PC-3 (cell line): Measurements from ENCODE around the gene CDRT4. TPM values are rescaled to one million over a fixed set of nuclear protein-coding genes. Genes with fewer than 3 reads are reported as not detected.

ENCODE experiments used
- ATAC-seq: fragments of 200-7000 bp; cut with Tn5 transposase; 2 replicates; pipeline ENCODE4 v1.9.1; 2020; ENCODE audit warnings: mild to moderate bottlenecking, moderate library complexity
- BruUV-seq: library from RNA; stranded (reverse); fragments of 400-500 nt; replicated peaks from 2 replicates; lab custom pipeline; 2021; lab: Mats Ljungman, UMichigan
- CTCF ChIA-PET: fragments of 300-600 bp; sonication (Branson Sonifier 250); formaldehyde crosslinking; loops from one replicate; lab custom pipeline; 2022; ENCODE audit warnings: antibody characterized with exemption; lab: Charles Lee
- POLR2A ChIA-PET: fragments of 300-600 bp; sonication (Branson Sonifier 250); formaldehyde crosslinking; loops from one replicate; lab custom pipeline; 2022; ENCODE audit warnings: antibody characterized with exemption; ENCODE audit not compliant: unreplicated experiment; lab: Charles Lee
- DNase-seq: peaks from one replicate; pipeline ENCODE4 v3.0.0-alpha.2; 2015
- H2AFZ ChIP-seq: fragments of 300-600 bp; sonication (generic); 2 replicates; pipeline ENCODE4 v1.6.0; 2016; ENCODE audit warnings: antibody characterized with exemption, low read length
- H3F3A ChIP-seq: fragments of 300-600 bp; sonication (generic); one replicate; pipeline ENCODE4 v1.6.0; 2017; ENCODE audit warnings: antibody characterized with exemption, low read length, control low read depth, mild to moderate bottlenecking; ENCODE audit not compliant: unreplicated experiment
- H3K27ac ChIP-seq: fragments of 300-600 bp; sonication (generic); 2 replicates; pipeline ENCODE4 v1.5.1; 2016; ENCODE audit warnings: mild to moderate bottlenecking, low read length
- H3K27me3 ChIP-seq: fragments of 300-600 bp; sonication (generic); 2 replicates; pipeline ENCODE4 v1.6.1; 2016; ENCODE audit warnings: low read length, mixed read lengths
- H3K36me3 ChIP-seq: fragments of 300-600 bp; sonication (generic); 2 replicates; pipeline ENCODE4 v1.6.1; 2016; ENCODE audit warnings: low read depth, mixed run types, low read length, mixed read lengths
- H3K4me1 ChIP-seq: fragments of 300-600 bp; sonication (generic); 2 replicates; pipeline ENCODE4 v1.5.1; 2016; ENCODE audit warnings: low read length; ENCODE audit not compliant: insufficient read depth
- H3K4me2 ChIP-seq: fragments of 300-600 bp; sonication (generic); 2 replicates; pipeline ENCODE4 v1.6.0; 2016; ENCODE audit warnings: low read length
- H3K4me3 ChIP-seq: fragments of 300-600 bp; sonication (generic); 2 replicates; pipeline ENCODE4 v1.5.1; 2016; ENCODE audit warnings: mild to moderate bottlenecking, low read length, mixed read lengths
- H3K79me2 ChIP-seq: fragments of 300-600 bp; sonication (generic); 2 replicates; pipeline ENCODE4 v1.6.1; 2017; ENCODE audit warnings: low read length, mixed read lengths
- H3K9ac ChIP-seq: fragments of 300-600 bp; sonication (generic); 2 replicates; pipeline ENCODE4 v1.6.0; 2016; ENCODE audit warnings: mild to moderate bottlenecking, low read length
- H3K9me2 ChIP-seq: fragments of 300-600 bp; sonication (generic); replicated peaks from 2 replicates; pipeline ENCODE4 v1.6.1; 2016; ENCODE audit warnings: mixed run types, low read length, mixed read lengths
- H3K9me3 ChIP-seq: fragments of 300-600 bp; sonication (generic); 2 replicates; pipeline ENCODE4 v1.6.1; 2016; ENCODE audit warnings: low read length, mixed read lengths
- H4K20me1 ChIP-seq: fragments of 300-600 bp; sonication (generic); 2 replicates; pipeline ENCODE4 v1.6.1; 2016; ENCODE audit warnings: low read length, mixed read lengths
- CTCF ChIP-seq: fragments of 300-600 bp; sonication (generic); conservative IDR thresholded peaks from 2 replicates; pipeline ENCODE4 v1.5.1; 2017; ENCODE audit warnings: antibody characterized with exemption, low read depth, mild to moderate bottlenecking, low read length
- EZH2 ChIP-seq: fragments of 300-600 bp; sonication (generic); IDR thresholded peaks from one replicate; pipeline ENCODE4 v1.6.1; 2017; ENCODE audit warnings: antibody characterized with exemption, mild to moderate bottlenecking, low read length; ENCODE audit not compliant: unreplicated experiment
- EZH2phosphoT487 ChIP-seq: fragments of 300-600 bp; sonication (generic); IDR thresholded peaks from 2 replicates; pipeline ENCODE4 v1.6.1; 2018; ENCODE audit warnings: mild to moderate bottlenecking, antibody characterized with exemption, low read length, borderline replicate concordance
- intact Hi-C: fragments of 100-400 bp; cut with micrococcal nuclease; formaldehyde crosslinking; loops from 2 replicates; pipeline ENCODE4 v1.9.0; 2023
- total RNA-seq: library from RNA; depleted of rRNA; stranded (reverse); fragments of >200 nt; gene quantifications from 2 replicates; pipeline ENCODE4 v1.2.3, GENCODE V29; 2014

CDRT4 gene
- total RNA-seq, 1 experiment from 2014 or later: 5.0 TPM

DNA sequence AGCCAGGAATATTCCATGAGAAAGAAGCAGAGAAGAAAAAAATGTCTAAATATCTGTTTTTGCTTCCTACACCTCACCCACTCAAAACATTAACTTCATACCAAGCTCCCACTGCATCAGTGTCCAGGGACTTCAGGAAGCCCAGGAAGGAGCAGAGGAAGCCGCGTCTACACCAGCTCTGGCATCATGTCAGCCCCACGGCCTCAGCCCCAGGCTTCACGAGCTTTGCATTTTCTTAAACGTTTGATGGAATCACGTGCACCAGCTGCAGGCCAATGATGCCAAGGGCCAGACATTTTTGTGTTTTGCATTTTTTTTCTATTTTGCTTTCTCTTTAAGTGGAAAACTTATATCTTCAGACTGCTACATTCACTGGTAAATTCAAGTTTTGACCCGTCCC is 48.6 kb downstream of the CDRT4 start:
- no peak overlapping the region for H3K4me3 ChIP-seq
- H3K4me2 ChIP-seq: no peak overlapping the region
- no peaks in the 10 kb centered on the region for H4K20me1 ChIP-seq
- H3K27me3 ChIP-seq: no peaks in the 10 kb centered on the region
- H3K4me1 ChIP-seq: no peaks in the 10 kb centered on the region
- H3K79me2 ChIP-seq: no peaks in the 10 kb centered on the region
- no peaks in the 10 kb centered on the region for H3K9me2 ChIP-seq
- intact Hi-C loops: no loop called here
- CTCF ChIA-PET: no interaction called here
- no peaks in the 10 kb centered on the region for H3K36me3 ChIP-seq
- H2AFZ ChIP-seq: no peak overlapping the region
- no peak overlapping the region for H3K27ac ChIP-seq
- DNase-seq: no peak
- POLR2A ChIA-PET: no interaction called here
- no peaks in the 10 kb centered on the region for H3K9me3 ChIP-seq
- no peak overlapping the region for H3K9ac ChIP-seq
- no peaks in the 10 kb centered on the region for H3F3A ChIP-seq
- no peak for ATAC-seq
- no TSS peak for BruUV-seq
- TF ChIP-seq EZH2phosphoT487: no peak
- no peak for TF ChIP-seq CTCF
- no peak for TF ChIP-seq EZH2

GRCh38 chr17:15414532-15415306 is 52.7 kb downstream of the CDRT4 start:
- Histone ChIP-seq H3K4me3 (no peak overlapping the region), H3K9me2 (no peaks in the 10 kb centered on the region), H3F3A (no peaks in the 10 kb centered on the region), H2AFZ (no peak overlapping the region), H3K9ac (no peak overlapping the region), H3K79me2 (no peaks in the 10 kb centered on the region), H3K27ac (no peak overlapping the region), H3K9me3 (no peaks in the 10 kb centered on the region), H3K36me3 (no peaks in the 10 kb centered on the region), H4K20me1 (no peaks in the 10 kb centered on the region), H3K27me3 (no peaks in the 10 kb centered on the region), H3K4me1 (peaks cover 7% of the 10 kb centered on the region), H3K4me2 (no peak overlapping the region)
- intact Hi-C loops: no loop called here
- no TSS peak for BruUV-seq
- DNase-seq (no peak), ATAC-seq (no peak)
- CTCF ChIA-PET: no interaction called here
- TF ChIP-seq CTCF (no peak), EZH2phosphoT487 (no peak), EZH2 (no peak)
- POLR2A ChIA-PET: no interaction called here

DNA sequence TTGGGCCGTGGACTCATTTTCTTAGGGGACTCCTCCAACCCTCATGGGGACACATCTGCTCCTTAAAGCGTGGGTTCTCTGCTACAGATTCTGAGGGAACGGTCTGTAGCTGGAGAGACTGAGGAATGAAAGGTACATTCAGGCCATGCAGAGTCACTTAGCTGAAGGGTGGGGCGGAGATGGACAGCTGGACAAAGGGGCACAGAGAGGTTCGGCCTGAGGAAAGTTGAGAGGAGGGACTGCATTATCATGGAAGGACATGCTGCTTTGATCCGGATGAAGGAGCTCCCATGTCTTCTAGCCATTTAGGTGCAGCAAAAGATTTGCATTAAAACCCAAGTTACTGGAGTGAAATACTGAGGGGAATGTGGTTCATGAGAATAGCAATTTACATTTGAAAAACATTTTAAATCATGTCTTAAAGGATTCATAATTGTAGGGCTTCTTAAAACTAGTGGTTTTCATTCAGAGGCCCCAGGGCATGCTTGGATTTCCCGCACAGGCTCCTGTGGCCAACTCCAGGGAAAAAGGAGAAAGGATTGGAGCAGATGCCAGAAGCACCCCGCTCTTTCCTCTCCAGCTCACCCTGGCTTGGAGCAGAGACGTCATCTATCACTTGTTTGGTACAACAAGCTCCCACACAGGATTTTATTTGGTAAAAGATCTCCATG is 54.2 kb downstream of the CDRT4 start:
- Histone ChIP-seq H3K27me3 (no peaks in the 10 kb centered on the region), H3K9ac (no peak overlapping the region), H3K4me2 (no peak overlapping the region), H3K4me1 (peaks cover 16% of the 10 kb centered on the region), H3K27ac (no peak overlapping the region), H3K9me3 (no peaks in the 10 kb centered on the region), H3F3A (no peaks in the 10 kb centered on the region), H3K4me3 (no peak overlapping the region), H3K9me2 (no peaks in the 10 kb centered on the region), H3K36me3 (no peaks in the 10 kb centered on the region), H4K20me1 (no peaks in the 10 kb centered on the region), H2AFZ (no peak overlapping the region), H3K79me2 (no peaks in the 10 kb centered on the region)
- ATAC-seq (no peak), DNase-seq (no peak)
- ChIA-PET POLR2A (no interaction called here), CTCF (no interaction called here)
- TF ChIP-seq CTCF (no peak), EZH2 (no peak), EZH2phosphoT487 (no peak)
- no TSS peak for BruUV-seq
- intact Hi-C loops: no loop called here
